ENCODE data around the gene SLC16A4. TPM values are rescaled to one million over a fixed set of nuclear protein-coding genes. Genes with fewer than 3 reads are reported as not detected.

The SLC16A4 gene
- total RNA-seq, 1 experiment from 2014 or later, result 0.28 TPM

GRCh38 chr1:110345480-110345879, 45.3 kb downstream of the SLC16A4 start (continued):
- no peak for TF ChIP-seq CBFB (CRISPR knock-in tag; IDR thresholded peaks at IDR 0.05; ENCODE audit: low read depth)
- TF ChIP-seq EMX1 (CRISPR knock-in tag; IDR thresholded peaks at IDR 0.05), result no peak

- H3K36me3 Mint-ChIP-seq, result peaks cover 60% of the 10 kb centered on the region
- no peaks in the 10 kb centered on the region for H3K27me3 Mint-ChIP-seq (ENCODE audit: low read depth)
- POLR2A ChIA-PET, result no interaction called here
- CTCF ChIA-PET, result no interaction called here
- no peak overlapping the region for H3K4me3 Mint-ChIP-seq
- no peak overlapping the region for H3K27ac Mint-ChIP-seq
- H3K4me1 Mint-ChIP-seq, result peaks cover 85% of the 10 kb centered on the region
- DNase-seq (ENCODE audit: low spot score) (no peak), ATAC-seq (no peak)
- no peaks in the 10 kb centered on the region for H3K9me3 Mint-ChIP-seq
- TF ChIP-seq KAT7 (CRISPR knock-in tag; IDR thresholded peaks at IDR 0.05; ENCODE audit: borderline replicate concordance) (no peak), ESRRA (CRISPR knock-in tag; IDR thresholded peaks at IDR 0.05; ENCODE audit: borderline replicate concordance) (no peak), NR3C1 (CRISPR knock-in tag; conservative IDR thresholded peaks at IDR 0.05; ENCODE audit: low read depth) (no peak), ZSCAN18 (CRISPR knock-in tag; IDR thresholded peaks at IDR 0.05) (no peak), ATF3 (CRISPR knock-in tag; conservative IDR thresholded peaks at IDR 0.05) (no peak), NR1H2 (CRISPR knock-in tag; IDR thresholded peaks at IDR 0.05) (no peak), ZNF423 (CRISPR knock-in tag; IDR thresholded peaks at IDR 0.05) (no peak), HMGXB4 (CRISPR knock-in tag; IDR thresholded peaks at IDR 0.05) (no peak), ZBTB43 (CRISPR knock-in tag; IDR thresholded peaks at IDR 0.05) (no peak)
Measured at GRCh38 chr1:110344152-110344551, 46.7 kb downstream of the SLC16A4 start.

GRCh38 chr1:110343249-110343648, 47.6 kb downstream of the SLC16A4 start:
- Mint-ChIP-seq H3K4me1 (peaks cover 76% of the 10 kb centered on the region), H3K9me3 (no peaks in the 10 kb centered on the region), H3K4me3 (no peak overlapping the region), H3K27me3 (ENCODE audit: low read depth) (no peaks in the 10 kb centered on the region), H3K27ac (no peak overlapping the region), H3K36me3 (peaks cover 53% of the 10 kb centered on the region)
- no peak for DNase-seq (ENCODE audit: low spot score)
- TF ChIP-seq AFF4 (CRISPR knock-in tag; IDR thresholded peaks at IDR 0.05; ENCODE audit: borderline replicate concordance), result no peak
- no peak for TF ChIP-seq KAT7 (CRISPR knock-in tag; IDR thresholded peaks at IDR 0.05; ENCODE audit: borderline replicate concordance)
- no peak for TF ChIP-seq CBFB (CRISPR knock-in tag; IDR thresholded peaks at IDR 0.05; ENCODE audit: low read depth)
- TF ChIP-seq ZNF416 (CRISPR knock-in tag; IDR thresholded peaks at IDR 0.05), result no peak
- no peak for TF ChIP-seq NR3C1 (CRISPR knock-in tag; conservative IDR thresholded peaks at IDR 0.05; ENCODE audit: low read depth)
- POLR2A ChIA-PET, result no interaction called here
- no peak for ATAC-seq
- CTCF ChIA-PET, result no interaction called here
